ENCODE measurements around the gene CD3D.

CD3D gene

GRCh38 chr11:118295815-118296454 lies 46.6 kb downstream of the CD3D start:
- DNase-seq, result no peak

DNA sequence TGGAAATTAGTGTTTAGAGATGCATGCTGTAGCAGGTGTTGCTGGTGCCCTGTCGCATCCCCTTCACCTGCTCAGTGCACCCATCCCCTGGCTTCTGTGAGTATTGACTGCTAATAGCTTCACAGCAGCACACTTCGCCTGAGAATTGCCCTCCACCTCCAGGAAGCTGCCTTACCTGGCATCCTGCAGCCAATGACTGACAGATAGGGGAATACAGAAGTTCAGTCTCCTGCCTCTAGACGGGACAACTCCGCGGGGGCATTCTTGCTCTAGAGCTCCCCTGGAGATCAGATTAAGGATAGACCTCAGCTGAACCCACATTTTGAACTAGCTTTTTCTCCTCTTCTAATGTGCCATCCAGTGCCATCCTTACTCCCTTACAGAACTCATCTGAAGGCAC lies 47.3 kb downstream of the CD3D start:
- DNase-seq, result no peak

DNA sequence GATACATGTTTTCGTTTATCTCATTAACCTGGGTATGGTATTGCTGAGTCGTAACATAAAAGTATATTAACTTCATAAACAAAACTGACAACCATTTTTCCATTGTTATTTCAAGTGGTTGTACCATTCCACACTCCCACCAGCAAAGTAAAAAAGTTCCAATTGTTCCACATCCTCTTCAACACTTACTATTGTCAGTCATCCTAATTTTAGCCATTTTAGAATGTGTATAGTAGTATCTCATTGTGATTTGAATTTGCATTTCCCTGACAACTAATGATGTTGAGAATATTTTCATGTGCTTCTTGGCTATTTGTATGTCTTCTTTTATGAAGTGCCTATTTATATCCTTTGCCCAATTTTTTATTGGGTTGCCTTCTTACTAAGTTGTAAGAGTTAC lies 48.5 kb downstream of the CD3D start:
- DNase-seq, result no peak

DNA sequence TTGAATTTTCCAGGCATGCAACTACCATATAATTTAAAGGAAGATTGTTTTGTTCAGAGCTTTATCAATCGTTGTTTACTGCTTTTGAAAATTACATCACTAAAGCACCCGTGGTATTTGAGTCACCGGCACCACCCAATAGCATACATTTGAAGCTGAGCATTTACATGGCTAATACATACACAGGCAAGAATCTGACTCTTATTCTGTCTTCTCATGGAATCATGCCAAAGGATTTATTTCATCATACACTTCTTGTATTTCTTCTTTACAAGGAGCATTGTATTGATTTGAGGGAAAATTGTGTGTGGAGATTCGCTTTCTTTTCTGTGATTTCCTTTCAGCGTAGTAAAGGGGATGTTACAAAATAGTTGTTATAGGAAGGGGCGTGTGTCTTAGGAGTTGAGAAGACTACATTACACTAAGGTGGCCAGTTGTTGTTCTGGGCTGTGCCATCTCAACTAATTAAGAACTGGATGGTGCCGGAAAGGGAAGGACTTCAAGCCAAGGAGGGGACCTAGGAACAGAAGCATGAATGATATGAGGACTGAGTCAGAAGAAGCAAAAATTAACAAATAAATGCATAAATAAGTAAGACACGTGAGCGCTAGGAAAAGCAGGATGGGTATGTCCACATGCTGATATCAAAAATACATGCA lies 50.9 kb downstream of the CD3D start:
- DNase-seq, result no peak

DNA sequence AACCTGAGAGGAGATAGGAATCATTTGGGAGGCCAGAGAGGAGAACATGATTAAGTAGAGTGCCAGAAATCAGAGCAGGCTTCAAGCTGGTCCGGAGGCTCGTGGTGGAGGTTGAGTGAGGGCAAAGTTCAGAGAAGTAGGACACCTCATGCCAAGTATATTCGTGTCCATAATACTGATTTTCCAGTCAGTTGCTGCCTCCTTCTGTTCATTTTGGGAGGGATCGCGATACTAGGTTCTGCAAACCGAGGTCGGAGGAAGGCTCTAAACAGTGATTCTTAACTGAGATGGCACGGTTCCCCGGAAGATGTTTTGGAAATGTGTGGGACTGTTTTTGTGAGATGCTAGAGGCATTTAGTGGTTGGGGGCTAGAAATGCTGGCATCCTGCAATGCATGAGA lies 51.6 kb downstream of the CD3D start:
- DNase-seq, result no peak

- DNase-seq, result no peak
Measured at GRCh38 chr11:118289401-118289800, 53.1 kb downstream of the CD3D start.
